Choroid plexus epithelial cell (primary cell): ENCODE measurements around the gene CPNE8.
A peak's percentile ranks its signal among the peaks of the same experiment; 100 is the strongest.

Experiments used
- DNase-seq: peaks from one replicate; pipeline ENCODE4 v3.0.0-alpha.2; 2010; ENCODE audit warnings: low read depth
- H3K4me3 ChIP-seq: 2 replicates; pipeline ENCODE4 v1.5.1; 2011; ENCODE audit warnings: low read depth, mild to moderate bottlenecking, control low read depth, low read length, moderate library complexity
- TF ChIP-seq, protein P1 (sequence below): conservative IDR thresholded peaks from 2 replicates; pipeline ENCODE4 v1.5.1; 2011; ENCODE audit warnings: low read depth, mild to moderate bottlenecking, control low read depth, inconsistent platforms, low read length, moderate library complexity

The CPNE8 gene

DNA sequence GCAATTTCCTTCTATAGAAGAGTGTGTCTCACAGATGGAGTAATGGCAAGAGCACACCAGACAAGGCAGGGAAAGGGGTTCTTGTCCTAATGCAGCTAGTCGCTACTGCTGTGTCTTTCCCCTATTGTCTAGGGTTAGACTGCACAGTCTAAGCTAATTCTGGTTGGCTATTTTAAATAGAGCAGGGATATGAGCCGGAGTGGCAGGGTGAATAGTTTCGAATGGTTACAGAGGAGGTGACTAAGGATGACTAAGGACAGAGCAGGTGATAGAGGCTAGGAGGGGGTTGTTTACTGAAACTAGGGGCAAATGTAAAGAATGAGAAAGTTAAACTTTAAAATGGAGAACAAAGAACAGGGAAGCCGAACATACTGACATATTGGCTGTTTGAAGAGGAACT lies 25.6 kb upstream of the CPNE8 start:
- DNase-seq: no peak
- H3K4me3 ChIP-seq: no peak overlapping the region
- TF ChIP-seq, protein P1, sequence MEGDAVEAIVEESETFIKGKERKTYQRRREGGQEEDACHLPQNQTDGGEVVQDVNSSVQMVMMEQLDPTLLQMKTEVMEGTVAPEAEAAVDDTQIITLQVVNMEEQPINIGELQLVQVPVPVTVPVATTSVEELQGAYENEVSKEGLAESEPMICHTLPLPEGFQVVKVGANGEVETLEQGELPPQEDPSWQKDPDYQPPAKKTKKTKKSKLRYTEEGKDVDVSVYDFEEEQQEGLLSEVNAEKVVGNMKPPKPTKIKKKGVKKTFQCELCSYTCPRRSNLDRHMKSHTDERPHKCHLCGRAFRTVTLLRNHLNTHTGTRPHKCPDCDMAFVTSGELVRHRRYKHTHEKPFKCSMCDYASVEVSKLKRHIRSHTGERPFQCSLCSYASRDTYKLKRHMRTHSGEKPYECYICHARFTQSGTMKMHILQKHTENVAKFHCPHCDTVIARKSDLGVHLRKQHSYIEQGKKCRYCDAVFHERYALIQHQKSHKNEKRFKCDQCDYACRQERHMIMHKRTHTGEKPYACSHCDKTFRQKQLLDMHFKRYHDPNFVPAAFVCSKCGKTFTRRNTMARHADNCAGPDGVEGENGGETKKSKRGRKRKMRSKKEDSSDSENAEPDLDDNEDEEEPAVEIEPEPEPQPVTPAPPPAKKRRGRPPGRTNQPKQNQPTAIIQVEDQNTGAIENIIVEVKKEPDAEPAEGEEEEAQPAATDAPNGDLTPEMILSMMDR: no peak

DNA sequence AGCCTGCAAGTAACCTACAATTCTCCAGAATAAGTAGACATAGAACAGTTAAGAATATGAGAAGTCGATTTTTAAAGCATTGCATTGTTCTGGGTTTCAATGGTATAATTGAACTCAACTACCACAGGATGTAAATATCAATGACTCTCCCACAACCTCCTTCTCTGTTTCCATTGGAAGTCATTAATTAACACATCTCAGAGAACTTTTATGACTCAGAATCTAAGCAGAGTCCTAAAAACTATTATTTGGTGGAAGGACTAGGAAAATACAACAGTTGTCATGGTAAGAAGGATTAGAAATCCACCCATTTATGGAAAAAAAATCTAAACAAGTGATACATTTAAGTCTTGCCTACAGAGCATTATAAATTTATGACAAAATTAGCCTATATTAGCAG lies 21.1 kb upstream of the CPNE8 start:
- DNase-seq: no peak
- no peak overlapping the region for H3K4me3 ChIP-seq

DNA sequence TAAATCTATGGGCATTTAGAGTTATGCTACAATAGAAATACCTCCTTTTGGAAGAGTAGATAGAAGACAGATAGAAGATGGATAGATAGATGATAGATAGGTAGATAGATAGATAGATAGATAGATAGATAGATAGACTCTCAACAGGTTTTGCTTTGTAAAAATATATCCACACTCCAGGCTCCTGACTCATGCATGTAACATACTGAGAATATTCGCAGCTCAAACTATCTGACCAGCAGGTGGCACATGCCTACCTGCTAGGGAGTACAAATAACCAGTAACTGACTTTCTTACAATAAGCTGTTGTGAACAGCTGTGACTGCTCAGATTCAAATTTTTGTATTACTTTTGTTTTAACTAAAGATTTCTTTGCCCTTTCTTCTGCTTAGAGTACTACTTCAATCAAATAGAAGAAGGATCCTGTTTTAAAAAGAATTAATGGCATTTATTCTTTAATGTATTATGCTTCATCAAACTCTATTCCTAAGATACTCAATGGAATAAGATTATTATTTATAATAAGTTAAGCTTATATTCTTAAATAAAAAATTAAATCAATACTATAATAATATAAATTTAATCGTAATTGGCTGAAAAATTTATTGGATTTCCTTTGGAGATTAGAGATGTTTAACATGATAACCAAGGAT lies 15.8 kb upstream of the CPNE8 start:
- TF ChIP-seq, protein P1: peak; percentile 52

More for the DNA sequence above, 21.1 kb upstream of the CPNE8 start:
- TF ChIP-seq, protein P1: no peak

DNA sequence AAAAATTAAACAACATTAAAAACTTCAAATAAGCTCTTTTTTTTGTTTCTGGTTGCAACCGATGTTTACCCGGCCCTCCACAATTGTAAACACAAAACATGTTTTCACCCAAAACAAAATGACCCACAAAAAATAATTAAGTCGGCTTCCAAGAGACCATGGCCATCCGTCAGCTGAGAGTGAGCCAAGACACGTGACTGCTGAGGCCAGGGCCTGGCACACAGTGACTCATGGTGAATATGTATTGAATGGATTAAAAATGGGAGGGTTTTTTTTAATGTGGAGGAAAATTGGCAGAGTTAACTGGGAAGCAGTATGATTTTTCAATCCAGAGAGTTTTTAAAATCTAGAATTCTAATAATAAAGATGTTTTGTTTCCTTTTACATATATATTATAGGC lies 13.8 kb upstream of the CPNE8 start:
- no peak overlapping the region for H3K4me3 ChIP-seq
- TF ChIP-seq, protein P1: no peak
- DNase-seq: no peak

More for the DNA sequence above, 15.8 kb upstream of the CPNE8 start:
- DNase-seq: peak; percentile 56
- H3K4me3 ChIP-seq: no peak overlapping the region

DNA sequence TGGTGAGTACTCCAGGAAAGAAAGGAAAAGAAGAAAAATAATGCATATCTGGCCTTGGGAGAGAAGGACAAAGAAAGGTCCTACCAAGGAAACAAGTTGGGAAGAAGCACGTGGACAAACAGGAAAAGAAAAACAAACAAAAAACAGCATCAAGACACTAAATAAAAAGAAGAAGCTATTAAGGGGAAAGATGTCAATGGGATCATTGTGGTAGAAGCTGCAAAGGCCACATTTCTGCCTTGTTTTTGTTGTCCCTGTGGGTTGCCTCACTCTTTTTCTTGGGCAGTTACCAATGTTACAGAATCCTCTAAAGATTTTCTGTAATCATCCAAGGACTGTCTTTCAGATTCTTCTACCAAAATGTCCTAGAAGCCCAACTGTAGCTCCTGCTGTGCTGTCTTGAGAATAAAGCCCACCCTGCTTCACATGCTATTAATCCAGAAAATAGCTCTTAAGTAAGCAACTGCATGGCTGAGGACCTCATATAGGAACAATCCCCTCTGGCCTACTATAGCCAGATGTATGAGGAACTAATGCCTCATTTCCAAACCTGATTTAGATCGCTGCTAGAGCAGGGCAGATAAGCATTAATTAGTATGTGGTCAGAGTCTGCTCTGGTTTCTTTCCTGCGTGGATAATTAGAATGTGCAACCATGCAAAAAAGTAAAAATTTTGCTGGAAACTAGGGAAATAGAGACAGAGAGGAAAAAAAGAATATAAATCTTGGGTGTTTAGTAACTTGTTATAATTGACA lies 10.2 kb upstream of the CPNE8 start:
- TF ChIP-seq, protein P1: no peak
- no peak for DNase-seq
- H3K4me3 ChIP-seq: no peak overlapping the region

DNA sequence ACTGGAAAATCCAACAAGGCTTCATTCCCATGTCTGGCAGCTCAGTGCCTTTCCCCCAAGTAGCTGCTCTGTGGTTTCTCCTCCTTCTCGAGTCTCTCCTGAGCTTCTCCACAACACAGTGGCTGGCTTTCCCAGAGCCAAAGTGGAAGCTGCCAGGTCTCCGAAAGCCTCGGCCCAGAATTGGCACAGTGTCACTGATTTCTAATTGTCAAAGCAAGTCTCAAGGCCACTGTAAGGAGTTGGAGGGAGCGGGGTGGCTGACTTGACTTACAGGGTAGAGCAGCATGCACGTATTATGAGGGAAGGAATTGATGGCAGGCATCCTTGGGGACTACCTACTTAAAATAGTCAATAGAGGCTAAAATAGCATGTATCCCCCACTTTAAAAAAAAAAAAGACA lies 6.7 kb upstream of the CPNE8 start:
- H3K4me3 ChIP-seq: no peak overlapping the region
- DNase-seq: no peak
- TF ChIP-seq, protein P1: no peak
